NCI-H774 (cell line): ENCODE results near the gene MINDY4.

Experiments
- DNase-seq: peaks from one replicate; lab custom pipeline; 2025; lab: John Stamatoyannopoulos, UW

MINDY4 gene

DNA sequence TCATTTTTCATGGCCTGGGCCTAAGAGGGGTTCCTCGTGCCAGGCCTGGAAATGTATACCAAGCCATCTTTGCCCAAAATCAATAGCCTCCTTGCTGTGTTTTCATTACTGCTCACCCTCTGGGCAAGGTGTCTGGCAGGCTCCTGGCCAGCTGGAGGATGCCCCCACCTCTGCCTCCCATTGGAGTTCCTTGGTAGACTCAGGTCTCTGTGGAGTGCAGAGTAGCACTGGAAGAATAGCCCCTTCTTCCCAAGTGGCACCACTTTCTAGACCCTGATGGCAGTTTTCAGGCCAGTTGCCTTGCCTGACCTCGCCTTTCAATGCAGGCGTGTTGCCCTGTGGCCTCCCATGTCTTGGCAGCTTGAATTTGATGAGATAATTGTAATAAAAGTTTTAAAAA, 84.7 kb downstream of the MINDY4 start:
- DNase-seq, result no peak

- DNase-seq, result no peak
Observed at GRCh38 chr7:30858576-30858975, 87.4 kb downstream of the MINDY4 start.

GRCh38 chr7:30859202-30859939, 88.2 kb downstream of the MINDY4 start:
- DNase-seq, result no peak

GRCh38 chr7:30859940-30860496, 88.8 kb downstream of the MINDY4 start:
- DNase-seq, result no peak

DNA sequence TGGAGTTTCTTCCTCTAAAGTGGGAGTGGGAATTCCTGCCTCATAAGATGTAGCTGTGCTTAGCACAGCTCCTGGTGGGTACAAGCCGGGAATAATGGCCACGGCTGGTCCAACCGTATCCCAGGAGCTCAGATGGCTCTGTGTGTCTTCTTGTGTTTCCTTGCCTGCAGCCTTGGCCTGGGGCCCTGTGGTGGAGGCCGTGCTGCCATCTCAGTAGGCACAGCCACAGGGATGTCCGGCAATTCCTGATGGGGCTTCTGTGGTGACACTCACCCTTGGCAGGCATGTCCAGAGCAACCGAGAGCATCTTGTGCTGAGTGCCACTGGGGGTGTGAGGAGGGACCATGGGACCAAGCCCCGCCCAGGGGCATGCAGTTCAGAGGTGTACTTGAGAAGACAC, 90.4 kb downstream of the MINDY4 start:
- DNase-seq, result no peak

- no peak for DNase-seq
Observed at GRCh38 chr7:30862995-30863705, 91.9 kb downstream of the MINDY4 start.

DNA sequence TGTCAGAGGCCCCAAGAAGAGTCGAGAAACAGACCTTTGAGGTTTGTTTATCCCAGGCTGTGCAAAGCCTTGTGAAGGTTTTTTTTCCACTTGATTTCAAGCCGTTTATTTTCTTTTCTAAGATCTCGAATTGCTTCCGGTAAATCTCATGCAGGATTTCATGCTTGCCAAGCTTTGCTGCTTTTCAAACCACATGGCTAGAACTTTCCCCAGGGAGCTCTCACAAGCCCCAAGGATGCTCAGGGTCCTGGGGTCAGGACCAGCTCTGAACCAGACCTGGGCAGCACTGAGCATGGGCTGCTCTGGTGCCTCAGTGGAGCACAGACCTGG, 92.5 kb downstream of the MINDY4 start:
- DNase-seq, result no peak

- DNase-seq, result no peak
Observed at GRCh38 chr7:30864101-30864500, 92.9 kb downstream of the MINDY4 start.

GRCh38 chr7:30865076-30865475, 93.9 kb downstream of the MINDY4 start:
- DNase-seq, result no peak

DNA sequence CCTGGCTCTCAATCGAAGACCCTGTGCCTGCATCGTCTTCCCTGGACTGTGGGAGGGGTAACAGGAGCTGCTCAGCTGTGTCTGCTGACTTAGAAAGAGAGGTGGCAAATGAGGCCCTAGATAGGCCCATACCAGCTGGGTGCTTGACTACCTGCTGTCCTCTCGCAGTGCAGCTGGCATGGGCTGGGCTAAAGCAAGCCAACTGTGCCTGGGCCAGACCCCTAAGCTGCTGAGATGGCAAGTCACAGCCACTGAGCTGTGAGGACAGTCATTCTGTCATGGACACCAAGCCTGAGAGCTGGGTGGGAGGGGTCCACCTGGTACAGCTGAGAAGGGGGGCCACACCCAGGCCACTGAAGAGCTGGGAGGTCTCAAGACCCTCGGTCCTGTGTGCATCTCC, 94.6 kb downstream of the MINDY4 start:
- DNase-seq, result no peak

GRCh38 chr7:30866939-30867338, 95.7 kb downstream of the MINDY4 start:
- no peak for DNase-seq

DNA sequence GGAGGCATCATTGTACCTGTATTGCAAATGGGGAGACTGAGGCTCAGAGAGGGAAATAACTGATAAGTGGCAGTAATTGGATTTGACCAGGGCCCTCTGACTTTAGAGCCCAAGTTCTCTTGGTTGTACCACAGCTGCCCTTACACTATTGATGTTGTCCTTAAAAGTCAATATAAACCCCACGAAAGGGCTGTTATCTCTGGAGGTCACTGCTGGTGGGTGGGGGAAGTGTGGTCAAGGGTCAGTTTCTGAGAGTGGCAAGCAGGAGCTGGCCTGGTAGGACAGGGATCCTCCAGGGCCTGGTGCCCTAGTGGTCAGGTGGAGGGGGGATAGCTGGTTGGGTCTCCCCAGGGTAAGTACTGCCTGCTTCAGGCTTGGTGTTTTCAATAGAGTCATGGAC, 96.3 kb downstream of the MINDY4 start:
- no peak for DNase-seq

GRCh38 chr7:30869794-30870611, 98.8 kb downstream of the MINDY4 start:
- DNase-seq, result no peak

GRCh38 chr7:30870821-30871518, 99.8 kb downstream of the MINDY4 start:
- DNase-seq, result no peak

- no peak for DNase-seq
Observed at GRCh38 chr7:30871655-30872054, 100.4 kb downstream of the MINDY4 start.

- no peak for DNase-seq
Observed at GRCh38 chr7:30873207-30873606, 102.0 kb downstream of the MINDY4 start.

DNA sequence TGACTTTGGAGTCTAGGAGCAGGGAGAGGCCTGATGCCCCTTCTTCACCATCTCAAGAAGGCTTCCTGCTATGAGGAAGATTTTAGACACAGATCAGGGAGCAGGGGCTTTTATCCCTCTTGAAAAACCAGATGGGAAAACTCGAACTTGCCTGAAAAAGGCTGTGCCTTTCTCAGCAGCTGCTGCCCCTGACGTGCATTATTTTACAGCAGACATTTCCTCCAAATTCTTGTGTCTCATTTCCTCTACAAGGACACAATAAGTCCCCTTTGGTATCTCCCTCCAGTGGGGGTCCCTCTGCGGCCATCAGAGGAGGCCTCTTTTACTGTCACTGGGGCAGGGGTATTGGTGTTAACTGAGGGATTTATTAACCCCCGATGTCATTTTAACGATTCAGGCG, 102.4 kb downstream of the MINDY4 start:
- no peak for DNase-seq

GRCh38 chr7:30874656-30875302, 103.6 kb downstream of the MINDY4 start:
- DNase-seq, result no peak

- DNase-seq, result no peak
Observed at GRCh38 chr7:30877015-30877769, 106.0 kb downstream of the MINDY4 start.

- DNase-seq, result no peak
Observed at GRCh38 chr7:30877993-30878392, 106.8 kb downstream of the MINDY4 start.
